Kidney (tissue), 14 donors: ENCODE measurements around the gene TRIM62. TPM values are rescaled to one million over a fixed set of nuclear protein-coding genes. Genes with fewer than 3 reads are reported as not detected.

Experiments
- DNase-seq, 5 donors: peaks; one replicate each; pipeline ENCODE4 v3.0.0-alpha.2; 2013 to 2020
- FAIRE-seq: peaks from 2 replicates; lab custom pipeline; 2012; peaks lifted over from hg19 to GRCh38; lab: Jason Lieb, UNC
- H3K27ac ChIP-seq, 2 donors: one replicate each; pipeline ENCODE4 v1.7.0; 2013; ENCODE audit warnings: low read depth in 2 of 2, low read length in 2 of 2, inconsistent platforms in 1 of 2
- H3K27me3 ChIP-seq: one replicate; pipeline ENCODE4 v1.7.1; 2013; ENCODE audit warnings: low read length, inconsistent platforms; ENCODE audit not compliant: control insufficient read depth, insufficient read depth
- H3K36me3 ChIP-seq, 3 donors: one replicate each; pipeline versions ENCODE4 v1.7.0 to v1.7.1; 2013; ENCODE audit warnings: low read length in 3 of 3, control low read depth in 1 of 3, inconsistent platforms in 1 of 3; ENCODE audit not compliant: insufficient read depth in 3 of 3, control insufficient read depth in 2 of 3
- H3K4me1 ChIP-seq, 3 donors: one replicate each; pipeline versions ENCODE4 v1.7.0 to v1.7.1; 2013; ENCODE audit warnings: low read length in 3 of 3, inconsistent platforms in 1 of 3, low read depth in 1 of 3; ENCODE audit not compliant: control insufficient read depth in 2 of 3, insufficient read depth in 2 of 3
- H3K4me3 ChIP-seq, 3 donors: one replicate each; pipeline versions ENCODE4 v1.7.0 to v1.8.1; 2013; ENCODE audit warnings: low read length in 3 of 3, control low read depth in 1 of 3, inconsistent platforms in 1 of 3
- H3K9ac ChIP-seq, 3 donors: one replicate each; pipeline versions ENCODE4 v1.7.0 to v1.7.1; 2013; ENCODE audit warnings: low read length in 3 of 3, control low read depth in 1 of 3, inconsistent platforms in 1 of 3
- H3K9me3 ChIP-seq, 3 donors: one replicate each; pipeline versions ENCODE4 v1.7.0 to v1.7.1; 2013; ENCODE audit warnings: low read length in 3 of 3, control low read depth in 1 of 3, inconsistent platforms in 1 of 3; ENCODE audit not compliant: control insufficient read depth in 2 of 3, insufficient read depth in 1 of 3
- CTCF ChIP-seq: IDR thresholded peaks from 3 replicates; pipeline ENCODE4 v1.5.1; 2012; ENCODE audit warnings: mild to moderate bottlenecking, moderate library complexity, borderline replicate concordance; ENCODE audit not compliant: insufficient read depth; ENCODE audit errors: extremely low read depth
- intact Hi-C: fragments of 100-400 bp; cut with DNase I; formaldehyde crosslinking; loops from one replicate; pipeline ENCODE4 v1.11.1; 2022
- polyA plus RNA-seq: library from polyadenylated mRNA; stranded (reverse); fragments of 350-450 nt; fragmentation: Illumina TruSeq; extraction: RNeasy Lipid Tissue Mini Kit (QIAGEN cat#74804); gene quantifications from one replicate; pipeline ENCODE4 v1.2.3, GENCODE V29; 2014; ENCODE audit warnings: low read depth, low replicate concordance; ENCODE audit not compliant: insufficient read depth
- total RNA-seq: library from RNA; stranded (reverse); fragmentation: NEBNext Ultra II Directional; extraction: Animal tissue kit (Norgen Biotek cat#: 25700); gene quantifications from one replicate; pipeline ENCODE4 v1.2.1, GENCODE V29; 2021
- donor health status: control.
- donor health status: control.
- donor health status: control.
- donor health status: control.
- donor health status: control.
- donor health status: DM: yes; HTN: yes; CAD: no.
- donor health status: Normal renal cell carcinoma (clear cell type).

Gene TRIM62
- total and polyA plus RNA-seq, 2 donors from 2014 or later, result 3.2 to 6.2 TPM

- Histone ChIP-seq H3K36me3 (no peaks in the 10 kb centered on the region), H3K9ac (no peak overlapping the region), H3K9me3 (no peaks in the 10 kb centered on the region), H3K4me1 (no peaks in the 10 kb centered on the region), H3K27ac (no peak overlapping the region), H3K4me3 (no peak overlapping the region), H3K27me3 (no peaks in the 10 kb centered on the region)
- no peak for TF ChIP-seq CTCF
- DNase-seq (no peak), FAIRE-seq (no peak)
- intact Hi-C loops, result no loop called here
Measured at GRCh38 chr1:33188572-33189275, 6.9 kb upstream of the TRIM62 start.

- H3K9me3 ChIP-seq, result no peaks in the 10 kb centered on the region
- no peak overlapping the region for H3K27ac ChIP-seq
- FAIRE-seq, result no peak
- H3K27me3 ChIP-seq, result no peaks in the 10 kb centered on the region
- TF ChIP-seq CTCF, result no peak
- no peaks in the 10 kb centered on the region for H3K36me3 ChIP-seq
- intact Hi-C loops, result no loop called here
- no peak for DNase-seq
- H3K4me1 ChIP-seq, result peaks cover 0 to 8% (median 0%) of the 10 kb centered on the region in 3 donors
- H3K9ac ChIP-seq, result no peak overlapping the region
- no peak overlapping the region for H3K4me3 ChIP-seq
Measured at GRCh38 chr1:33186936-33187335, 5.1 kb upstream of the TRIM62 start.

- H3K36me3 ChIP-seq, result no peaks in the 10 kb centered on the region
- H3K9ac ChIP-seq, result no peak overlapping the region
- no peak for TF ChIP-seq CTCF
- H3K27ac ChIP-seq, result no peak overlapping the region
- H3K27me3 ChIP-seq, result no peaks in the 10 kb centered on the region
- no peak for DNase-seq
- H3K9me3 ChIP-seq, result no peaks in the 10 kb centered on the region
- peaks cover 0 to 10% (median 4%) of the 10 kb centered on the region in 3 donors for H3K4me1 ChIP-seq
- no peak overlapping the region for H3K4me3 ChIP-seq
- intact Hi-C loops, result no loop called here
- FAIRE-seq, result no peak
Measured at GRCh38 chr1:33185541-33185940, 3.7 kb upstream of the TRIM62 start.
